Stomach (tissue), 4 donors: Measurements from ENCODE around the gene MCM8.

Experiments used
- CTCF ChIP-seq, 7 experiments: fragments of 450-650 bp in 4 of 7; fragments of 200-600 bp in 3 of 7; sonication (generic) in 3 of 7; IDR thresholded peaks; one replicate each; pipeline ENCODE4 v1.5.1; 2016 to 2019; ENCODE audit warnings: antibody characterized with exemption in 7 of 7, control low read depth in 2 of 7, mild to moderate bottlenecking in 1 of 7
- EP300 ChIP-seq: sonication (generic); formaldehyde crosslinking; IDR thresholded peaks from one replicate; pipeline ENCODE4 v1.6.1; 2017; ENCODE audit warnings: antibody characterized with exemption
- POLR2A ChIP-seq, 4 donors: fragments of 450-650 bp; IDR thresholded peaks; one replicate each; pipeline ENCODE4 v1.6.1; 2016; ENCODE audit warnings: antibody characterized with exemption in 4 of 4, control low read depth in 2 of 4, mild to moderate bottlenecking in 1 of 4, moderate library complexity in 1 of 4
- POLR2AphosphoS5 ChIP-seq, 3 donors: sonication (generic); formaldehyde crosslinking; IDR thresholded peaks; one replicate each; pipeline ENCODE4 v1.6.1; 2016; ENCODE audit warnings: antibody characterized with exemption in 3 of 3

DNA sequence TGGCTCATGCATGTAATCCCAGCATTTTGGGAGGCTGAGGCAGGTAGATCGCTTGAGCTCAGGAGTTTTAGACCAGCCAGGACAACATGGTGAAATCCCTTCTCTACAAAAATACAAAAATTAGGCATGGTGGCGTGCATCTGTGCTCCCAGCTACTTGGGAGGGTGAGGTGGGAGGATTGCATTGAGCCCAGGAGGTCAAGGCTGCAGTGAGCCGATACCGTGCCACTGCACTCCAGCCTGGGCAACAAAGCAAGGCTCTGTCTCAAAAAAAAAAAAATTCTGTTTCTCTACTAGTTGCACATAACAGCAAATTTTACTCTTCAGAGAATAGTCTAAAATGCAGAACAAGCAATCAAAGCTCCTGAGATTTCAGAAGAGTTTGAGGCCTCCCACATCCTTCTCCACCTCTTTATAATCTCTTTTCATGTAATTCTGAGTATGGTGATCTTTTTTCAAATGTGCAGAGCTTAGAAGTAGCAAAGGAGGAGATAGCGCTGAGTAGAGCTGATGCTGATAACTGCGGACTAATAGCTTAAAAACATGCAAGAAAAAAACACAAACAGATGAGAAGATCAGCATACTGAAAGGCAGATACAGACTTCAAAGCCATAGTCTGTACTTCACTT is 80.1 kb downstream of the MCM8 start:
- TF ChIP-seq CTCF (IDR thresholded peaks at IDR 0.05) = no peak
- no peak for TF ChIP-seq POLR2AphosphoS5 (IDR thresholded peaks at IDR 0.05)
- no peak for TF ChIP-seq POLR2A (IDR thresholded peaks at IDR 0.05)
- no peak for TF ChIP-seq EP300
